HL-60/S4 treated with phorbol 12-myristate 13-acetate at 8.2 ng/mL for 4 days and 3 days (cell line): ENCODE measurements around the gene CD86.

Experiments used
- in situ Hi-C: fragments of 300-500 bp; cut with MboI; formaldehyde crosslinking; loops from 2 replicates; pipeline ENCODE4 v1.15.0; 2022; ENCODE audit warnings: low sequenced_read_pairs

CD86 gene

DNA sequence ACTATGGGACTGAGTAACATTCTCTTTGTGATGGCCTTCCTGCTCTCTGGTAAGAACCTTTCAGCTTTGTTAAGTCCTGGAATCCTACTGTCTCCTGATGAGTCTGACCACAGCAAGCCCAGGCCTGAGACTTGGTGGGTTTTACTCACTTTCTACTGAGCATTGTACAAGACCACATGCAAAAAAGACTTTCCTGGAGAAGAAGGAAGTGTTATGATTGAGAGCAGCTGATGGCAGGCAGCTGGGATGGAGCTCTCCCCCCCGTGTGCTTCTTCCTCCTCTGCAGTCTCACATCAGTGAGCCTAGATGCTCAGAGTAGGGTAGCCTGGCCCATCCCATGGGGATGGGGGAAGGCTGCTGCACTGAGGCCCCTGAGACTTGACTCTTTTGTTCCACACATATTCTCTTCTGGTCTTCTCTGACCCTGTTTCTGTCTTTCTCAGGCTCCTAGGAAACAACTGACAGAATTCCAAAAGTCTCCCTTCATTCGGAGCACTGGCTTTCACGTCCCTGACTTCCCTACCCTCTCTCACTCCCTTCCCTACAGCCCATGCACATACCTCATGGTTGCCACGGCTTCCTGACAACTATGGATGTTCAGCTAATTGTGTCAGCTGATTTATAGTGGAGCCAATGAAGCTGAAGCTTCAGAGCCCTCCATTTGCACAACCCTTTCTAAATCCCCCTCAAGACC is 36.6 kb downstream of the CD86 start:
- in situ Hi-C loops = no loop called here

DNA sequence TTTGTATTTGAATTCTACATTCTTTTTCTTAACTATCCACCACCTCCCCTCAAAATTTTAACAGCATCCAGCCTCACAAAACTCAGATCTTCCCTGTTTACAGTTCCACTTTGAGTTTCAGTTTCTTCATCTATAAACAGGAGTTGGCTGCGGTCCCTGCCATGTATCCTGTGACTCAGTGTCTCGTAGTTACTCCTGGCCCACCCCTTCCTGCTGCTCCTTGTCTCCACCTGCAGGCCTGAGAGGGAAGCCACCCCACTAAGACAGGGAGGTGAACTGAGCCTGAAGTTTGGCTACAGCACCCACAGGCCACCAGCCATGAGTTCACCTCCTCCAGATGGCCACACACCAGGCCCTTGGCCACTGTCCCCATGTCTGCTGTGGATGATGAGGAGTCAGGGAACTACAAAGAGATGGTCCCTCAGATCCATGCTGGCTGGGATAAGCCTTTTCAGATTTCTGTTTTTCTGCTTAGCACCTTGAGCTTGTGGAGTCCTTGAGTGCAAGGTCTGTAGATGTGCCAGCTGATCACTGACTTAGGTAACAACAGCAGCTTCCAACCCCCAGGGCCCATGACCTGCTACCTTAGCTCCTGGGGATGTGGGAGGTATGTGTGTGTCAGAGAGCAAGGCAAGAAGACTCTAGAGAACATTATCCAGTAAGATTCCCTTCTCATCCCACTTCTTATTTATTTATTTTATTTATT is 37.5 kb downstream of the CD86 start:
- in situ Hi-C loops = no loop called here

DNA sequence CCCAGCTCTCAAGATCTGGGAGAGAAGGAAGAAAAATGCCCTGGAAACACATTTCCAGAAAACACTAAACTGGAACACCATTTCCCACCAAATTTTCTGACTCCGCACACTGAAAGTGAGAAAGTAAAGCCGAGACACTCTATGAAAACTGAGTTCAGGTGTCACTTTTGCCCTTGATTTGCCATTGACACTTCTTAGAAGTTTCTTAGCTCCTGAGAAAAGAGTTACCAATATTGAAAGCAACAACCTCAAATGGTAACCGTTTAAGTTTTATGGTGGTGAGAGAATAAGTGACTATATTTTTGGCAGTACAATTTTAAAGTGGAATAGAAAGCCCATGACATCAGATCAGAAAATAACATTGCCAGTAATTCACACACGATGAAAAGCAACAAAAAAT is 39.0 kb downstream of the CD86 start:
- in situ Hi-C loops = no loop called here

DNA sequence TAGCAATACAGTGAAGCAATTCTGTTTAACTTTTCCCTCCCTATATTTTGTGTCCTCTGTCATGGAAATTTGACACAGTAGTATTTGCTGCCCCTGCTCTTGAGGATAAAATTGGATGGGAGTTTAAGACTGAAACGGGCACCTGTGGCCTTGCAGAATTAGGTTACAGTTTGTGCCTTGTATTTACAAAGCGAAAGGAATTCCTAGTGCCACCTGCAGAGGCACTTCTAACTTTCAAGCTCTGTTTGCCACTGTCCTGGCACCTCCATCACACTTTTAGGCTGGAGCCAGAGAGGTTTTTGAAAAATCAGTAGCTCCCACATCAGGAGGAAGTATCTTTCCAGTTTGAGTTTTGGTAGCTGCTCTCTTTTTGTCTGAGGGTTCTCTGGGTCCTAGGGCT is 39.5 kb downstream of the CD86 start:
- in situ Hi-C loops = no loop called here

DNA sequence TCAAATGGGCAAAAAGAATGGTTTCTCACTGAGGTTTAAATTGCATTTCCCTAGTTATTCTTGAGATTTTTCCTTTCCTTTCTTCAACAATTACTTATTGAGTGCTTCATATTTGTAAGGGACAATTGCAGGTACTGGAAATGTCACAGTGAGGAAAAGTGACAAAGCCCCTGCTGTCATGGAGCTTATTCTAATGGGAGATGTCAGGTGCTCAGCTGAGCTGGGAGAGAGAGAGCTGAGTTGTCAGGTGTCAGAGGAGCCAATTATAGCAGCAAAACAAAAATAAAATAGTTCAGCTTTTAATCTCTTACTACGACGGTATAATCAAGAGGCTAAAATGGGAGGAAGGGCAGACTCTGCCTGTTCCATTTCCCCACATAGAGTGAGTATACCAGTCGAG is 42.0 kb downstream of the CD86 start:
- in situ Hi-C loops = no loop called here

DNA sequence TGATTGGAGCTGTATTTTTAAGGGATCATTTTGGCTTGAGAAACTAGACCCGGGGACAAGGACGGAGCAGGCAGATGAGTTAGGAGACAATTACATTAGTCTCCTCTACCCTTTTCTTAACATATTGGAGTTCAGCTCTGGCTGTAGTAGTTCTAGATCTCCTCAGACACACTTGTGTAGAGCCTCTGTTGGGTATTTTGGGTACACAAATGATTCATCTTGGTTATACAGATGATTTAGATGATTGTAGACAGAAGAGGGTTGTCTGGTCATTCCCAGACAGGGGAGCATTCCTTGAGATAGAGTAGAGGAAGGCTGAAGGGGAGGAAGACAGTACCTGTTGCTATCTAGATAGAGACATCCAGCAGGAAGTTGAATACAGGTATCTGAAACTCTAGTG is 43.4 kb downstream of the CD86 start:
- in situ Hi-C loops = no loop called here

DNA sequence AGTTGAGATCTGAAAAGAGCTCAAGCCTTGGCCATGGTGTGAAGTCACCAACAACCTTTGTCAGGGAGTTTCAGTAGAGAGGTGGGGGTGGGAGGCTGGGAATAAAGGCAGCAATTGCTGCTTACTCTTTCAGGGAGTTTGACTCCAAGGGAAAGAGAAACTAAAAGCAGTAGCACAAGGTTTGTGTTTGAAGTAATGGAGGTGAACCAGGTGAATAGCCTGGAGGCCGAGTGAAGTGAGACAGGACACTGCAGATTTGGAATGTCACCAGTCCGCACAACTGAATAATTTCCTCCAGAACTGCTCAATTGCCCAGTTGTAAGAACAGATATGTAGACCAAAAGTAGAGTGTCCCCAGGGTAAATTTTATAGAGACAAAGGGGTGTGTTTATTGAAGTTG is 44.1 kb downstream of the CD86 start:
- in situ Hi-C loops = no loop called here

DNA sequence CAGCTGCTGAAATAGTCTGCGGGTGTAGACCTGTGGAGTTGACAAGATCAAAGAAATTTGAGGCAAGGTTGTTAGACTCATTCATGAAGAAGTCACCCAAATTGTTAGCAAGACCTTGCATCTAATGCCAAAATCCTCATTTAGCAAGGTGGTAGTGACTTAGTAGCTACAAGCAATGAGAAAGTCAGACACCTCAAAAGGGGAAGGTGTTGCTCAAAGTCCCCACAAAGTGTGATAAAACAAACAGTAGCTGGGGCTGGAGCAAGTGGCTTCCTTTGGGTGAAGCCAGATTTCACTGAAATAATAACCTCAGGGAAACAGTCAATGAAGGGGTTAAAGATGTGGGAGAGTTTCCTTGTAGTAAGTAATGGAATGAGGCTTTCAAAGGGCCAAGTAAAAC is 44.9 kb downstream of the CD86 start:
- in situ Hi-C loops = loop anchor here (10.0 kb wide), 1 partner anchor 165 kb away; no protein-coding TSS in a partner anchor

DNA sequence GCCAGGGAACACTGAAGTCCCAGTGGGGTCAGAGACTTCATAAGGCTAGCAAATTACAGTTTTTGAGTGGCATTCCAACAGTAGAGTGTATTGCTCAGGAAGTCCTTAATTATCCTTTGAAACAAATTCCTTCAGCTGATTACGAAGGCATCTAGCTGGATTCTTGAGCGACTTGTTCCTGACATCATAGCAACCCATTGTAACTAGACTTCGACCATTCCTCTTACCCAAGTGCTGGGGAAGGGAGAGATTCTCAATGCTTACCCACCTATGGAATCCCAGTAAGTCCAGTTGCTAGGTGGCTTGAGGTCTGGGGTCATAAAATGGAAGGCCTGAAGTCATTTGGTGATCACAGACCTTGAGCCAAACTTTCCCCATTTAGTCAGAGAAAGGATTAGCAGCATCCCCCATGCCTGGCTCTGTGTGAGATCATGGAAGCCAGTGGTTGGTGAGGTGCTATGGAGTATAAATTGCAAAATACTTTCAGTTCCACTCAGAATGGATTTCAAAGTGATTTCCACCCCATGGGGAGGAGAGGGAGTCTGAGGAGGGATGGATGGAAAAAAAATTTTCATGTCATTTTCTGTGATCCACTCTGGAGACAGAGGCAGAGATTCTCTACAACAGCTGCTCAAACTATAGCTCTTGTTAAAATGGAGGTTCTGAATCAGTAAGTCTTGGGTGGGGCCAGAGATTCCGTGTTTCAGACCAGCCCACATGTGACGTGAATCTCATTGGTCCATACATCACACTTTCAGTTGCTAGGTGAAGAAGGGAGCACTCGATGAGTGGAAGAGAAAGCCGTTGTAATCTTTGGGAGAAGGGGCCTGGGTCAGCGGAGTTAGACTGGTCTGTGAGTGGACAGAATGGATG is 45.7 kb downstream of the CD86 start:
- in situ Hi-C loops = loop anchor here (10.0 kb wide), 1 partner anchor 164 kb away; no protein-coding TSS in a partner anchor

DNA sequence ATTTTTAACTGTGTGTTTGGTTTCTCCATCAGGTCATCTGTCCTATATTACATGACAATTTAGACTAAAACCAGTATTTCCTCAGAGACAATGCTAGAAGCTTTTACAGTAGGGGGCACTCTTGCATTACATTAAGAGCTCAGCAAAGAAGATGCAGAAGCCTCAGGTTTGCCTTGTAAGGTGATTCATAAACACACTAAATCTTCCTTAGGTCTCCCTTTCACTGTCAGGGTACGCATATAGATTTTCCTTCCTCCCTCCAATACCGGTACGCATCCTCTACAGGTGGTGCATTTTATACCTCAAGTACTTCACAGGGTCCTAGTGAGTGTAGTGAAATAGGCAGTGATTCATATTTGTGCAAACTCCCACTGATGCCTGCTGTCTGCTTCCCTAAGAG is 46.5 kb downstream of the CD86 start:
- in situ Hi-C loops = loop anchor here (10.0 kb wide), 1 partner anchor 163 kb away; no protein-coding TSS in a partner anchor

DNA sequence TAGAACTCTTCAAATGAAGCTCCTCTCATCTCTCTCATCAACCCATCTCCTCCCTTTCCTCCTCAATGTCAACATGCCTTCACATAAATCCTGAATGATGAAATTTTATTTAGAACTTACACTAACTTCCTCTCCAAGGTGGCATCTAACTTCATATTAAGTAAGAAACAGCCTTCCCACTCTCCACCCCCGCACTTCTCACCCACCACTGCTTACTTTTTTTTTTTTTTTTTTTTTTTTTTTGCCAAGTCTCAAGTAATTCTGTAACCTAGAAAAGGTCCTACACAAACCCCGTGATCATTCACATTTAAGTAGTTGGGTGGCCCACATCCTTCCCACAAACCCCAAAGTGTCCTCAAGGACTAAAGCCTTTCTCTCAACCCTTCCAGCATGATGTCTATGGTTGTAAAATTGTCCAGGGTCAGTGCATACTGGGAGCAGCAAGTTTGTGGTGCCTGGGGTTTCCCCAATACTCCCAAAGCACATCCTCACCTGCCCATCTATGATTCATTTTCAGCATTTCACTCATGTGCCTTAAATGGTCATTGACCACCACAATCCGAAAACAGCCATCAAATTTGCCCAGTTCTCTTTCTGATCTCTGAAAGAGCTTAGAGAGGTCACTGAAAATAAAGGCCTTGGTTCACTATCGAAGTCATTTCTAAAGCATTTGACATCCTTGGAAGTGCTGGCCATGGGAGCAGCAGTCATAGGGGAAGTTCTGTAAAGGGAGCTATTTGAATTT is 47.2 kb downstream of the CD86 start:
- in situ Hi-C loops = loop anchor here (10.0 kb wide), 1 partner anchor 162 kb away; no protein-coding TSS in a partner anchor

DNA sequence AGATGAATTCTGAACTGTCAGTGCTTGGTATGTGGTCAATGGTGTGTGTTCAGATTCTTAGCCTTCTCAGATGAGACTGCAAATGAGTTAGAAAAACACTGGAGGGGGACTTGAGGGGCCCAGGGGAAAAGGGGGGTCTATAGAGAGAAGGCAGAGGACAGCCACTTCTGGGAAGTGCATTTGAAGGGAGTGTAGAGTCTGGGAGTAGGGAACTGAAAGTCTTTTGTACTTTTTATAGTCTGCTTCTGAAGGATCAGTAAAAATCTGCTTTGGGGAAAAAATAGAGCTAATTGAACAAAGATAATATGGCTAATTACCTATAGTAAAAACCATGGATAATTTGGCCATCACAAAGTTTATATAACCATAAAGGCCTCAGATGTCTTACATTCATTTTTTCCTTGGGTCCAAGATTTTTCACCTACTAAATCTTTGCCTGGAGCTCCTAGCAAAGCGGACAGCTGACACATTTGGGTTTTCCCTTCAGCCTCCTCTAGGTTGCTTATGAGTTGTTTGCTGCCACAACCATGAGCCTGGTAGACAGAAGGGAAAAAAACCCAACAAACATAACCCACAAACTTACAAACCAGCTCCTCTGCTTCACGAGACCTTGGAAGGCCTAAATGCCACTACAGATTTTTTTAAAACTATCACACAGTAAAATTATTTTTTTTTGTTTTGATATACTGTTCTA is 48.8 kb downstream of the CD86 start:
- in situ Hi-C loops = loop anchor here (10.0 kb wide), 1 partner anchor 161 kb away; no protein-coding TSS in a partner anchor

DNA sequence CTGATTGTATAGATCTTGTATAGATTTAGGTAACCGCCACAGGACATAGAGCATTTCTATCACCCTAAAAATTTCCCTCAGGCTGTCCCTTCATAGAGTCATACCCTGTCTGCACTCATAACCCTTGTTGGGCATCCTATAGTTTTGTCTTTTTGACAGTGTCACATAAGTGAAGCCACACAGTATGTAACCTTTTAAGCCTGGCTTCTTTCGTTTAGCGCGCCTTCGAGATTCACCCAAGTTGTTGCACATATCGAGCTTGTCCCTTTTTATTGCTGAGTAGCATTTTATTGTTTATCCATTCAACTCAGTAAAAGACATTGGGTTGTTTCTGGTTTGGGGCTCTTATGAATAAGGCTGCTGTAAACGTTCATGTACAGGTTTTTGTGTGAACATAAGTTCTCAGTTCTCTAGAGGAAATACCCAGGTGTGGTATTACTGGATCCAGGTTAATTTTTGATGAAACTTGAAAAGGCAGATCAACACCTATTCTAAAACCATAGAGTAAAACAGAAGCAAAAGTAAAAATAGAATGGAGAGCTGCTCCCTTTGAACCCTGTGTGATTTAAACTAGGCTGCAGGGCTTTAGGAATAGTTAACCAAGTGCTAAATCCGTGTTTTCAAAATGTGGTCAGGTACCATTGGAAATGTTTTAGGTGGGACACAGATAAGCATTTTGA is 49.5 kb downstream of the CD86 start:
- in situ Hi-C loops = loop anchor here (10.0 kb wide), 1 partner anchor 160 kb away; no protein-coding TSS in a partner anchor

DNA sequence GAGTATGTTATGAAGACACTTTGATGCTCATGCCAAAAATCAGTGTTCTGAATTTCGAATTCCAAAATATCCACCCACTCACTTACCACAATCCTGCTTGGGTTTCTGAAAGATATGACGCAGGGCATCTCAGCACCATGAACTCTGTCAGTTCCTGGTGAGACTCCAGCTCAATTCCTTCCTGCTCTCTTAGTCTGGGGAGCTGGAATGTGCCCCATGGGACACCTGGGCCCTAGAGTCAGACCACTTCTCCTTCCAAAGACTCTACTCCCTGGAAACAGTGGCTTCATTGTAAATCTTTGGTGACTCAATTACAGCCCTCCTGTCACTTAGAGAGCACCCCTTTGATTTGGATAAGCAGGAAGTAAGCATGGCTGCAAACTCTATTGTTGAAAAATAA is 50.5 kb downstream of the CD86 start:
- in situ Hi-C loops = loop anchor here (10.0 kb wide), 1 partner anchor 159 kb away; no protein-coding TSS in a partner anchor

DNA sequence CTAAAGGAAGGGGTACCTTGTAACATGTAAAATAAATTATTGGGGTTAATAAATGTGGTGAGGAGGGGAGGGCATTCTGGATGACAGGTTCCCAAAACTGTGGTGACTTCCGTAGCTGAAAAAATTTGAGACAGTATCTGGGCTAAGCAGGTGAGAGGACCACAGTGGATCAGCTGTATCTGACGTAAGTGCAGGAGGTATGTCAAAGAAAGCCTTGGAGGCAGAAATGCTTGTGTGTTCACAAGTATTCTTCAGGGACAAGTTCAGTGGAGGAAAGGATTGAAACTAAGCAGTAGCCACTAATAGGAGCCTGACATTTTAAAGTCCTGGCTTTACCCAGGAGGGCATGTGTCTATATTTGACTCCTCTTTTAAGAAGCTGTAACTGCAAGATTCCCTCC is 52.0 kb downstream of the CD86 start:
- in situ Hi-C loops = loop anchor here (10.0 kb wide), 1 partner anchor 158 kb away; no protein-coding TSS in a partner anchor

DNA sequence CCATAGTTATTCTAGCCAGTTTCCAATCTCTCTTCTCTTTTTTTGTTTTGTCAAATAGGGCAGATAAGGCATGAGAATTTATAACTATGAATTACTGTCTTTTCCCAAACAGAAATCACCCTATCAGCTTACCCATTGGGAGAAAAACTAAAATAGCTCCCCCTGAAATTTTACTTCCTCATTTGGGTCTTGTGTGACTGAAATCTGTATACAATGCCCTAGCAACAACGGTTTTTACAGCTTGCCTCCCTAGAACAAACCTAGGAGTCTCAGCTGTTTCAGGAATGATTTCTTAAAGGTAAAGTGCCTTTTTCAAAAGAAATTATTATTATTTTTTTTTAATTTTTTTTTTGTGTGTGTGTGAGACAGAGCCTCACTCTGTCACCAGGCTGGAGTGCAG is 56.8 kb downstream of the CD86 start:
- in situ Hi-C loops = no loop called here

DNA sequence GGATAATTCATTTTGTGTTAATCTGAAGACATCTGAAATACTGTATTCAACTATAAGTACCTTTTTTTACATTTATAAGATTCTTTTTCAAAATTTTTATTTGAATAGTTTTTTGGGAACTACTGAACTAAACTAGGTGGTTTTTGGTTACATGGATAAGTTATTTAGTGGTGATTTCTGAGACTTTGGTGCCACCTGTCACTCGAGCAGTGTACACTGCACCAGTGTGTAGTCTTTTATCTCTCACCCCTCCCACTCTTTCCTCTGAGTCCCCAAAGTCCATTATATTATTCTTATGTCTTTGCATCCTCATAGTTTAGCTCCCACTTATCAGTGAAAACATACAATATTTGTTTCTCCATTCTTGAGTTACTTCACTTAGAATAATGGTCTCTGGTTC is 57.6 kb downstream of the CD86 start:
- in situ Hi-C loops = no loop called here

DNA sequence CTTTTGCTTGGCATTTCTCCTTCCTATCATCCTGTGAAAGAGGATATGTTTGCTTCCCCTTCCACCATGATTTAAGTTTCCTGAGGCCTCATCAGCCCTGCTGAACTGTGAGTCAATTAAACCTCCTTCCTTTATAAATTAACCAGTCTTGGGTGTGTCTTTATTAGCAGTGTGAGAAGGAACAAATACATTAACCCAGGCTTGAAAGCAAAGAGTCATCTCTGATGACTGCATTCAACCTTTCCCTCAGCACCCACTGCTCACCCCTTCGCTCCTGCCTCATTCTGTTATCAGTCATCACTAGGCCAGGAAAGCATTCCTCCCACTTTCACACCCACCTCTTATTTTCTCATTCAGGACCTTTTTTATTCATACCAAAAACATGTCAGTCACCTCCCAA is 68.7 kb downstream of the CD86 start:
- in situ Hi-C loops = no loop called here

DNA sequence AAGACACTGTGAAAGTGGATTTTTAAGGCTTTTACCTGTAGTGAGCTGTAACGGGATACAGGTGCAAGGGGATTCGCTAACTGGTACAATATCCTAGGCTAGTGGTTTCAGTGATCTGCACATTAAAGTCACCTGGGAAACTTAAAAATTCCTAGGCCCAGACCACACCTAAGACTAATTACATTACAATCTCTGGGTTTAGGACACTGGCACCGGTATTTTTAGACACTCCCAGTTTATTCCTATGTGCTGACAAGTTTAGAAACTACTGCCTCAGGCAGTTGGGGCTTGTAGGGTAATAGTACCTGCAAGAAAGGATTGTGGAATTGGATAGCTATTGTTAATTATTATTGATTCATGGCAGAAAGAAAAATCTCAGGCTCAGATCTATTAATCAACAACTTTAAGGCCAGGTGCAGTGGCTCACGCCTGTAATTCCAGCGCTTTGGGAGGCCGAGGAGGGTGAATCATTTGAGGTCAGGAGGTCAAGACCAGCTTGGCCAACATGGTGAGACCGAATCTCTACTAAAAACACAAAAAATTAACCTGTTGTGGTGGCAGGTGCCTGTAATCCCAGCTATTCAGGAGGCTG is 77.9 kb downstream of the CD86 start:
- in situ Hi-C loops = no loop called here
